Stimulated activated CD8-positive, alpha-beta memory T cell treated with anti-CD3 and anti-CD28 coated beads, Interleukin-12 subunit alpha, Interleukin-12 subunit beta, amount 100 ng/mL, for 1 hour (primary cell): ENCODE results near the gene BCL2.
"Not testable (repeated sequence)": the region's sequence is repeated elsewhere in the genome, so short reads cannot be mapped to it uniquely, and the experiment has no call there.

Experiments used
- DNase-seq: peaks from one replicate; pipeline ENCODE4 v3.0.0-alpha.2; 2020; ENCODE audit warnings: low read depth

BCL2 gene

DNA sequence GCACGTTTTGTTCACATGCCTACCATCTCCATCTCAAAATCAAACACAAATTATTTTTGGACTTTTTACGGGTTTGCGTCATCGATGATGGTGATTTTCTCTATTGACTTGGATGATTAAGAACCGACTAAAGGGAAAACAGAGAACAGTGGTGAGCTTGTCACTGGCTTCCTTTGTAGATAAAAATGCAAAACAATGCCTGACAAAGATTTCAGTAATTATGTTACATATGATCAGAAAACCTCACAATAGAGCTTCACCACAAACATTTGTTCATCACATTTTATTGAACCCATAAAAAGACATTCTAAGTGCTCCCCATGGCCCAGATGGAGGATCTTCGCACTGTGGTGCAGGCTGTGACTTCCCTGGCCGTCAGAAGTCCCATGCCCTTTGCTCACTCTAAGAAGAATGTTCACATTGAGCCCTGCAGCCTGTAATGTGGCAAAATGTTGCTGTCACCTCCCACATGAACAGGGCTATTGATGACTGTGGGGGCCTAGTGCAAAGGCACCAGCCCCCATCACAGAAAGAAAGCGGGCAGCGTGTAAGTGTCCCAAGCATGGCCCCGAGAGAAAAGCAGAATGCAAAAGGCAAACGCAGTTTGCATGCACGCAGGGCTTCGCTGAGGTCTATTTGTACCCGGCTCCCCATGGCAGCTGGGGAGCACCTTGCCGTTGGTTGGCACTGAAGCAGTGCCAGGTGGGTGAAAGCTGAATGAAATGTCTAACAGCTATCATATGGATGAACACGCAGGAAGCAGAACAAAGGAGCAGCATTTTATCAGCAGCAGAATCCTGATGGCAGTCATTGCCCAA is 60.6 kb downstream of the BCL2 start:
- no peak for DNase-seq

DNA sequence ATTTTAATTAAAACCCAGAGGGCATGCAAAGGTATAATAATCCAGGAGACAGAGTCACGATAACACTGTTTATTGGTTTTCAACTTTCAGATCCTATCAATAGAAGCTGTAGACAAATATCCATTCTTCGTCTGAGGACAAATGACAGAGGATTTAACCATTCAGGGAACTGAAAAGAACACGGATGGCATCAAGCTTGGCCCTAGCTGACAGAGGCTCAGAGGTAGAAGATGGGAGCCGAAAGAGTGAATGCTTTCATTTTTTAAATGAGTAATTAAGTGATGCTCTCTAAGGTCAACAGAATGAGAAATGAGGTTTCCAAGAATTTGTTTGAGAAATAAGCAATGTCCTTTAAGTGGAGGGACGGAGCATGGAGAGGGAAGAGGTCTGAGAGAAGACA is 62.1 kb downstream of the BCL2 start:
- no peak for DNase-seq

DNA sequence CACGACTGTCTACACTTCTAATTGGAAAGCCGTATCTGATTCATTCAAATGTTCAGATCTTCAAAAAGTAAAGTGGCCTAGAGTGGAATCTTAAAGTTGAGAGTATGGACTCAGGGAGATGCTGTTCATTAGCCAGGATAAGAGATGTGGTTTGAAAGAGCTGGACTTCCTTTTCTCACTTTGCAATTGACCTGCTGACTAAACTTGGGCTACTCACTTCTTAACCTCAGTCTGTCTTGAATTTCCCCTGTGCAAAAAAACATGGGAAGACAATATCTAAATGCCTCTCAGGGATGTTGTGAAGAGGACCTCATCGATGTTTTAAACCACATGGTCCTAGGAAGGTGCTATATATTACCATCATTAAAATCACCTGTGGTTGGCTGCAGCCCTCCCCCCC is 64.1 kb downstream of the BCL2 start:
- no peak for DNase-seq

DNA sequence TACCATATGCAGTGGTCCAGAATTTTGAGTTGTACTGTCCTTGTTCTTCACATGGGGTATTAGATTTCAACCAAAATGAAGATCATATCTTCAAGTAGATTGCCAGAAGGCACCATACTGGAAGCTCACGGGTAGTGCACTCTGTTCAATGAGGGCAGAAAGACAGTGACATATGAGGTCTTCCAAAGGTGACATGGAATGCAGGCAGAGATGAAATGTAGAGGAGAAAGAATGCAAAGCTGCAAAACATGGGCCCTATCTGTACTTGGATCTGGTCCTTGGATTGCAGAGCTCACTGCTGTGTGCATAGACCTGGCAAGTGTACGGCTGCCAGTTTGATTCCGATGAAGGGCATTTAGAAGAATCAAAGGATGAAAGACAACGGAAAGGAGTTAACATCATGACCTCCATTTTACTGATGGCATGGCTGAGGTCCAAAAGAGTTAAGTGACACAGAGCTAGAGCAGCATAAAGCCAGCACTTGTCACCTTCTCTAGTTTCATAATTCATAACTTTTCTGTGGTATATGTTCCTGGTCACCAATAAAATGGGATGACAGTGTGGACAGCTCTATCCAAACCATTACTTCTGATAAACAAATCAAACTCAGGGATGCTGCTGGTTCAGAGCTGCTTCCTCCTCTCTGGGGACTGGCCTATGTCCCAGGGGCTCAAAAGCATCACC is 64.7 kb downstream of the BCL2 start:
- DNase-seq, result no peak

DNA sequence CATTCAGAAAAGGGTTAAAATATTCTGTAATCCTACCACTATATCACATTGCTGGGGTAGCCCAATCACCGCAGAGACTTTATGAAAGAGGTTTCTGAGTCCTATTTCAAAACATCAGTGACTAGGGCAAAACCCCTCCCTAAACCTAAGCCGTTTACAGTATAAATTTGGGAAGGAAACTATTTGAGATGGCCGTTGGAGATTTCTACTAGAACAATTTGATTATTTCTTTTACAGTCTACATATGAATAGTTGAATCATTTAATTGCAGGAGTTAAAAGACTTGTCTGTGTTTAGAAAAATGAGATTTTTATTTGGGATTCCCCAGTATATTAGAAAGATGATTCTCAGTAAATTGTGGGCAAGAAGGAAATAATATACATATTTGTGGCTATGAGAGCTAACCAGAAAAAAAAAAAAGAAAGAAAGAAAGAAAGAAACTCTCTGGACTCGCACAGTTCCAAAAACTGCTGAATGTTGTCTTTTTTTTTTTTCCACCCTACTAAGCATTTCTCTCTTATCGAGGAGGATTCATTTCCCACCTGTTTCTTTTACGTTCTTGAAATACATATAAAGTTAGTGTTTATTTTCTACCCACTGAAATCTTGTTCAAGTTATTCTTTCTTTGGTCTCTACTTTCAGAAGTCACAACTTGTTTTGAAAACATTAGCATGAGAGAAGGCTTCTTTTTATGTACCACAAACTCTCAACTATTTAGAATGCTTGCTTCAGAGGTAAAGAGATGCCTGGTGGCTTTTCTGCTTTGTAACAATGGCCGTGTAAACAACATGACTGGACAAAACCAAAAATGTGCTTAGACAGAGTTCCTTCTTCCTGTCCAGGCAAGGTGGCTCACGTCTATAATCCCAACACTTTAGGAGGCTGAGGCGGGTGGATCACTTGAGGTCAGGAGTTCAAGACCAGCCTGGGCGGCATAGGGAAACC is 65.9 kb downstream of the BCL2 start:
- DNase-seq, result no peak

DNA sequence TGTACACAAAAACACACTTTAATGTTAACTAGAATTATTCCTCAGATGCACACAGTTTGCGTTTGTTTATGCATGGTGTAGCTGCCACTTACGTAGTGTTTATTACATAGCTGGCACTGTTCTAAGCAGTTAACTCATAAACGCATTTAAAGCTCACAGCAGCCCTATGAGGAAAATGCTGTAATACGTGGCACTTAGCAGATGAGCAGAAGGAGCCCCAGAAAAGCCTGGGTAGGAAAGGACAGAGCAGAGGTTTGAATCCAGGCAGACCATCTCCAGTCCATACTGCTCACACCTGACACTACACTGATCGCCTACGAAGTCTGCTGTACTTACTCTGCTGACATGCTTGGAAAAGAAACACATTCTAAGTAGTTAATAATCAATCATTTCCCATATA is 66.6 kb downstream of the BCL2 start:
- DNase-seq, result no peak

DNA sequence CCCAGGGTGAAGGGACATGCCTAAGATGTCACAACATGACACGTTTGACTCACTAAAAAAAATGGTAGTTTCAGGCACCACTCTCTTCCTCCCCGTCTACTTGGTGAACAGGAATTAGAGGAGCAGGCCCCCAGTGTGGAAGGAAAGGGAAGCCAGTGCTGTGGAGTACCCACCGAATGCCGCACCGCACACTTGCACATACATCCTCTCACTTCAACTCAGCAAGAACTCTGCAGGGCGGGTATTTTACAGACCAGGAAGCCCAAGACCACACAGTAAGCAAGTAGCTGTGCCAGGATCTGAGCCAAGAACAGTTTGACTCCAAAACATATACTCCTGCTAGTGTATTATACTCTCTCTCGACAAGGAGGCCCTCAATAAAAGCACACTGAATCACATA is 69.8 kb downstream of the BCL2 start:
- DNase-seq, result no peak

DNA sequence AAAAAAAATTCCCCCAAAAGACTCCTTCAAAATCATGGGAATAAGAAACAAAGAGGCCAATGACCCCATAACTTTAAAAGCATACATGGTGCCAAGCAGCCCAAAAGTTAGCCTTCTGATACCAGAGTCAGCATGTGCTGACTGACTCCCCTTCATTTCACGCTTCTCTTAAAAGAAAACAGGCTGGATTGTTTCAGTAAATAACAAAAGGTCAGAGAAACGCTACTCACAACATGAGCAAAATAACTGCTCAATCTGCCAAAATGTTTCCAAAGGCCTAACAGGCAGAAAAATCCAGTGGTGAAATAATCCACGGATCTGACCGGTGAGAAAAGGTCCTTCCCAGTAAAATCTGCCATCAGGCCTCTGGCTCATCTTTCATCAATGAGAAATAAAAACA is 71.6 kb downstream of the BCL2 start:
- DNase-seq, result no peak

DNA sequence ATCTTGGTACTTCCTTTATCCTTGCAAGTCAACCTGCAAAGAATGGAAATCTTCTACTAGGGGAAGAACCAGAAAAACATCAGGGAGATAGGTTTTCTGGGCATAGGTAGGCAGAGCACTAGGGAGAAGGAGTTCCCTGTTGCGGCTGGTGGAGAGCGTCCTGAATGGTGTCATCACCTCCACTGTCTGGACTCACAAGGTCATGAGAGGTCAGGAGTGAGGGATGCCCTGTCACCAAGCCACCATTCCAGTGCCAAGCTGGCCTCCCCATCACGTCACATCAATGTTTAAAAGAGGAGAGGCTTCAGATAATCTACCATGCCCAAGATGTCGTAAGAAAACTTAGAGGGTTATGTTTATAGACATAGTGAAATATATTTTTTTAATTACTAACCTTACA is 72.1 kb downstream of the BCL2 start:
- no peak for DNase-seq

DNA sequence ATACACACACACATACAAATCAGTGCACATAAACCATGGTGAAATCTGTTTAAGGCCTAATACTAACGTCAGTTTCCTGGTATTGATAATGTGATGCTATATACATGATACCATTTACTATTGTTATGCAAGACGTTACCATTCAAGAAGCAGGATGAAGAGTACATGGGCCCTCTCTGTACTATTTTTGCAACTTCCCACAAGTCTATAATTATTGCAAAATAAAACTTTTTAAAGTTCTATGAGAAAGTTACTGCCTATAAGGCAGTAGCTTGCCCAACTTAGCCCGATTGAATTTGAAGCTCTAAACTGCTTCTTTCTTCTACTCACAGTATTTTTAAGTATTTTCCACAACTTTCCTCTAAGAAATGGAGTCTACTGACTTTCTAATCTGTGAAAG is 74.0 kb downstream of the BCL2 start:
- no peak for DNase-seq

DNA sequence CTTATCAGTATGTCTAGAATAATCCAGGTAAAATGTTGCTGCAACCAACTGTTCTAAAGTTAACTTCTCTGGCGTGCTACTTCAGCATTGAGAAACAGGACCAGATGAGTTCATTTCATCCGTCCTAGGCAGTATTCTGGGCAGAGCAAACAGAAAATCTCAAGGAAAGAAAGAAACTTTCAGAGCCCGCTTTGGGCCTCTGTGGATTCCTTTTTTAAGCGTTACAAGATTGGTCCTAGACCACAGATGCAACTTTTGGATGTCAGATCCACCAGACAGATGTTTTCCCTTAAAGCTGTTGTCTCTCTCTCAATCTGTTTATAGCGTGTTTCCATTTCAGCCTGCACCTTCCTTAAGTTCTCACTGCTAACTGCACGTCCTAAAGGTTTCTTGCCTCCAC is 75.0 kb downstream of the BCL2 start:
- no peak for DNase-seq

DNA sequence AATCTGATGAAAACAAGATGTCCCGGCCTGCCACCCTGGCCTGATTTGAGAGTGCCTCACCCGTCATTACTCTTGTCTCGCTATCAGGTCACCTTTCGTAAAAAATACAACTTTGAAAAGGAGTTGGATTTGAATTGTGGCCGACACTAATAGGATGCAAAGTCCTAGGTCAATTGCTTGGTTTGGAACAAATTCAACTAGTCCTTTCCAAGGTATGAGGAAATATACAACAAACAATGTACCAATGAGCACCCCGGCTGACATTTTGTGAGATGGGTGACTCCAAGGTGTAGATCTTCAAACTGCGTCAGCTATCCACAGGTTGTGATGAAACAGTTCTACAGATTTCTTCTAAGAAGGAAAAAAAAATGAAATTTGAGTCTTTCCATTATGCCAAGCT is 77.8 kb downstream of the BCL2 start:
- DNase-seq, result no peak

DNA sequence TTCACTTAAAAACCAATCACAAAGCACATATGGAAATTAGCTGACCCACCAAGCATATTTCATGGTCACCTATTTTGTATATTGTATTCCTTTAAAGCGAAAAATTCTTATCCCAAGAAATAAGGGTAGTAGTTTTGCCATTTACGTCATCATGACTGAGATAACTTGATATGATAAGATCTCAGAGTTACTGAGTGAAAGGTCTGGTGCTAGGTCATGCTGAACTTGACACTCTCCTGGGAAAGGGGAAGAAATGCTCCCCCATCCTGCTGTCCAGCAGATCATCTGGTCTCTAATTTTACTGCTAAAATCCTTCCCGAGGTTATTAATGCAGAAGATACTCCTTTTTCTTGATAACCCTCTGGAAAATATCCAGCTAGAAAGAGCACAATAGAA is 78.3 kb downstream of the BCL2 start:
- no peak for DNase-seq

DNA sequence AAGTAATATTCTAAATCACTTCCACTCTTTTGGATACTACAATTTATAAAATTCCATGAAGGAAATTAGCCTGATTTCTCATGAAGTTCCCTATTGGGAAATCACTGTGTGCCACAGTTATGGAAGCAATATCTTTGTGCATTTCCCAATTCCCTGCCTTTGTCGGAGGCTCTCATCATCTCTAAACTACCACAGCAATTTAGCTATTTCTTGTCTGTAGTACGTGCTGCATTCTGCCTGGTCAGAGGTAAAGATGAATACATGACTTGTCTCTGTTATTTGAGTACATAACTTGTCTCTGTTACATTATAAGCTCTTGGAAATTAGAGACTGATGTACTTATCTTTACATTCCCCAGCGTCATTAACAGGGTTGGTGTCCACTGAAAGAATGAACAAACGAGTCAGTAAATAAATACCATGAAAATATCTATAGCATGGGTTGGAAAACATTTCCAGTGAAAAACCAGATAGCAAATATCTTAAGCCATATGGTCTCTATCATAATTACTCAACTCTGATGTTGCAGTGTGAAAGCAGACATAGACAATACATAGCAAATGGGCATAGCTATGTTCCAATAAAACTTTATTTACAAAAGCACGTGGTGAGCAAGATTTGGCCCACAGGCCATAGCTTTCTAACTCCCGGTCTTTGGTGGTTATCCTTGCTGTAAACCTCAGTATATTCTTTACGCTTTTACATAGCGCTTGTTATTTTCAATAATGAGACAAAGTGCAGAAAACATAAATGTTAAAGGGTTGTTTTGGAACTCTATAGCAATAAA is 78.8 kb downstream of the BCL2 start:
- no peak for DNase-seq

DNA sequence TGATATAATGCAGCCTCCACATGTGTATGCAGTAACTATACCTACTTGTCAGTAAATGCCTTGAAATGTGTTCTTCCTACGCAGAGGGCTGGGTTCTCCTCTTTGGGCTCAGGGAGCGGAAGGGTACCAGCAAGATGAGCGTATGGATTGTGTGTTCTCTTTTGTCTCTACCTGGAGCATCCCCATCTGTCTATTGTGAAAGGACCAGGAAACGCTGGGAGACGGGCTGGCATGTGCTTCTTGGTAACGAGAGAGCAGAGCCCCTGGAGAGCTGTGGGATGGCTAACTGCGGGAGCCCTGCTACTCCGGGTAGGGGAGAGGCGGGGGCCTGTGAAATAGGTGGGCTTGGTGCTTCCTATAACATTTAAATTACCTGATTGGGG is 80.9 kb downstream of the BCL2 start:
- DNase-seq, result no peak

DNA sequence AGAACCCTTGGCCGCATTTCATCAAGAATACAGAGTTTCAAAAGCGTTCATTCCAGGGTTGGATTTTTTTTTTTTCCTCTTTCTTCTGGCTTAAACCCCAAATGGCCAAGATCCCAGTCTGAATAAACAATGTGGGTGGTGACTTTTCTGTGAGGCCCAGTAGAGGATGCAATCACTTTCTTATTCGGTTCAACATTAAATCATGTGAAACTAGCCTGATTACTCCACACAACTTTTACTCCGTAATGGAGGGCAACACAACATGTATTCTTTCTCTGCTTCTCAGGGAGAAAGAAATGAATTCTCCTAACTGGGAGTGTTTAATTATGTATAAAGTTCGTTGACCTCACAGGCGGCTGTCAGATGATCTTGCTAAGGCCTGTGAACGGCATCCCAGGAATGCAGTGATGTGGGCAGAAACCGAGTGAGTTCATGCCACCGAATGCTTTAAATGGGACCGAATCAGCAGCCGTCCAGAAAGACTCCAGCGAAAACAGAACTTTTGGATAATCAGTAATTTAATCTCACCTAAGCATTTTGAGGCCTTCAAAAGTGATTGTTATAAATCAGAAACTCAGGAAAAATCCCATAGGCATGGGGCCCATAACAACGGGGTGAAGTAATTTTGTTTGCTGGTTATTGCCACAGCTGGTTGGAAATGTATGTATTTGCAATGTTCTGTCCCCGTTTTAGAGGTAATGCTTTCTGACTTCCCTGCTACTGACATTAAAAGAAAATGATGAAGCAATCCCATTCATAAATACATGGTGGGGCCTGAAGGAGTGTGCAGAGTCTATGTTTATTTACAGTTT is 81.5 kb downstream of the BCL2 start:
- DNase-seq, result no peak

DNA sequence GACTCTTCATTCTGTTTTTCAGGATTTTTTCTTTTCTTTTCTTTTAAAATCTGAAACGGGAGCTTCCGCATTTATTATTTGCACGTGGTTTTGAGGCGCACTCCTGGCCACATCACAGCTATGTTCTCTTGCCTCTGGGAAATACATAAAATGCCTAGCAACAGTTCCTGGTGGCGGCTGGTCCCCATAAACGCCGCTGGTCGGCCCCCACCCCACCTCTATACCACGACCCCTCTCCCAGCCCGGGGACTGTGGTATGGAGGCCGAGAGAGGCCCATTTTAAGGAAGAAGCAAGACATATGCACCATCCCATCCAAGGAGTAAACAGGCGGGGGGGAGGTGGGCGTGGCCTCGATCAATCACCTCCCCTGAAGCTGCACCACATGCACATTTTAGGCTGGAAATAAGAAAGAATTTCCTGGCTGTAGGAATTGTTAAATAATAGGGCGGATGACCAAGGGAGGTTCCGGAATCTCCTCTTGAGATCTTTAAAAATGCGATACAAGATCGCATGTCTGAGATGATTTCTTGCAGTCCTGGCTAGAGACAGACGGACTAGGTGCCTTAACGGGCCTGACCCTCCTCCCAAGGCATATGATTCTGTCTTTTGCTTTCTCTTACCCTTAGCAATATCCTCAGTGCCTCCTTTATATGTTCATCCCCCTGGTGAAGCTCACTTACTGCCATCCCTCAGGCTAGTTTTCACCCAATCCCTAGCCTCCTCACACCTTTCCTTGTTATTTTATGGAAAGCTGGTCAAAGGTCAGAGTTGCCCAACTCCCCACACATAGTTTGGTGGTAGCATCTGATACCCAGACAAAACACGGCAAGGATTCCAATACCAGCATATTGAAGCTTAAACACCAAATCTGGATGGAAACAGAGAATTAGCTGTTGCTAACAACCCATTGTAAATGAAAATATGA is 82.4 kb downstream of the BCL2 start:
- no peak for DNase-seq

DNA sequence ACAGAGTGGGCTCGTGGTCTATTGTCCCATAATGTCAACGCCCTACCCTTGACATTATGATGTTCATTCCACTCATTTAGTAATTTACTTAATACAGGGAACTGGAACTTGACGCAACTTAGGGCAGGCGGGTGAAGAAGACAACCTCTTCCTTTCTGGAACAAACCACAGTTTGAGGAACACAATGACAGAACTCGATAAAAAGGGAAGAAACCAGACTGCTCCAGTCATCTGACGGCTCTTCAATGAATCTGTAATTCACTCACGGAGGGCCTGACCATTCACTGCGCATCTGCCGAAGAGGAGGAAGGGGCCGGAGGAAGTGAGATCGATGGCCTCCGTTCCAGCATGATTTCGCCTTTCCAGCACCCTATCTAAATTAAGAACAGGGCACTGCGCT is 83.2 kb downstream of the BCL2 start:
- DNase-seq, result no peak

DNA sequence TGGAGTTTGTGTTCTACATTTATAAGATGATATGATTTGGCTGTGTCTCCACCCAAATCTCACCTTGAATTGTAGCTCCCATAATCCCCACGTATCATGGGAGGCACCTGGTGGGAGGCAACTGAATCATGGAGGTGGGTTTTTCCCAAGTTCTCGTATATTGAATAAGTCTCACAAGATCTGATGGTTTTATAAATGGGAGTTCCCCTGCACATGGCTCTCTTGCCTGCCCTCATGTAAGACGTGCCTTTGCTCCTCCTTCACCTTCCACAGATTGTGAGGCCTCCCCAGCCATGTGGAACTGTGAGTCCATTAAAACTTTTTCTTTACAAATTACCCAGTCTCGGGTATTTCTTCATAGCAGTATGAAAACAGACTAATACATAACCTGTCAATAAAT is 83.6 kb downstream of the BCL2 start:
- not testable (repeated sequence) for DNase-seq

DNA sequence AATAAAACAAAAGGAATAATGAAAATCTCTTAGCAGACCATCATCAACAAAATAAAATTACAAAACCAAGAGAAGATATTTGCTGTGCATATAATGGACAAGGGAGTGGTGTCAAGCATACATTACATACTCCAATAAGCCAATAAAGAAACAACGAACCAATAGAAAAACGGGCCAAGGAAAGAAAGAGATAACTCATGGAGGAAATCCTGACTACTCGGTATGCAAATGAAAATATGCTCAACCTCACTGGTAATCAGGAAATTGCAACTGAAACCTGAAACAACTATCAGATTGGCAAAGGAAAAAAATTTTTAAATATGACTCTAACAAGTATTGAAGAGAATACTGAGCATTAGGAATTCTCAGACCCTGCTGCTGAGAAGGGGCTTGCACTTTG is 84.7 kb downstream of the BCL2 start:
- no peak for DNase-seq
